Activated CD4-positive, alpha-beta T cell treated with anti-CD3 and anti-CD28 coated beads, Interleukin-2, amount 10 ng/mL, durations not matched to agents 24 days and 14 days (primary cell): ENCODE data around the gene NFIA. TPM values are rescaled to one million over a fixed set of nuclear protein-coding genes. Genes with fewer than 3 reads are reported as not detected.

Experiments used
- DNase-seq: peaks from one replicate; pipeline ENCODE4 v3.0.0; 2022
- H3K27ac Mint-ChIP-seq: one replicate; pipeline ENCODE4 v1.8.0; 2022; ENCODE audit warnings: mild to moderate bottlenecking, mixed read lengths
- H3K27me3 Mint-ChIP-seq: one replicate; pipeline ENCODE4 v1.8.0; 2022; ENCODE audit warnings: mixed read lengths
- H3K36me3 Mint-ChIP-seq: one replicate; pipeline ENCODE4 v1.8.0; 2022; ENCODE audit warnings: low read depth, mild to moderate bottlenecking, mixed read lengths
- H3K4me1 Mint-ChIP-seq: one replicate; pipeline ENCODE4 v1.8.0; 2021; ENCODE audit warnings: mixed read lengths
- H3K4me3 Mint-ChIP-seq: one replicate; pipeline ENCODE4 v1.8.0; 2022; ENCODE audit warnings: mild to moderate bottlenecking, moderate library complexity, mixed read lengths
- H3K9me3 Mint-ChIP-seq: one replicate; pipeline ENCODE4 v1.8.0; 2021; ENCODE audit warnings: mixed read lengths
- intact Hi-C: fragments of 100-400 bp; cut with micrococcal nuclease; formaldehyde crosslinking; loops from one replicate; pipeline ENCODE4 v1.15.1; 2023
- total RNA-seq: library from RNA; stranded (reverse); gene quantifications from 2 replicates; pipeline ENCODE4 v1.2.3, GENCODE V29; 2022

NFIA gene
- total RNA-seq, 1 donor from 2014 or later = 0.63 TPM

DNA sequence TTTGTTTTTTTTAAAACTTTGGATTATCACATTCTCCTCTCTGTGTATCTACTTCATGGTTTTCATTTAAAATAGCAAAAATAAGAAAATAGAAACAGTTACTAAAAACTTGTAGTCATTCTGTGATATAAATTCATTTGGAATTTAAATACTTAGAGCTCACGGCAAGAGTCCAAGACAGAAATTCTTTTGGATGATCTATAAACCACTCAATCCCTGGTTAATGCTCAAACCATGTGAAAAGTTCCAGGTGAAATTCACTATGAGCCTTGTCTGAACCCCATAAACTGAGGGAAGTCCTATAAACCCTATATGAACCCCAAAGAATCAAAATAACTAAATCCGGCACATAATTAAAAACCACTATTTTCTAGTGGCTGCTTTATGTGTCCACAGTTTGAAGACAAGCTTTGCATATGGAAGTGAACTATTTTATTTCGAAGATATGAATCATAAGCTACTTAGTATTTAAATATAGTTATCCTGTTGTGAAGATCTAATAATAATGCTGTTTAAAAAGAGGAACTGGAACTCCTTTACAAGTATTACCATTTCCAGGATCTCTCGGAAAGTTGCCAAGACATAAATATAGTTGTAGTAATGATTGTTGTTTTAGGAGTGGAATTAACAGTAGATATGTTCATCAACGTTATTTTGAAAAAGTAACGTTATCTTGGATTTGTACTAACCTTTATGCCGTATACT, 163.5 kb downstream of the NFIA start:
- Mint-ChIP-seq H3K4me1 (no peaks in the 10 kb centered on the region), H3K4me3 (no peak overlapping the region), H3K9me3 (no peaks in the 10 kb centered on the region), H3K27ac (no peak overlapping the region), H3K27me3 (peaks cover 2% of the 10 kb centered on the region), H3K36me3 (no peaks in the 10 kb centered on the region)
- no peak for DNase-seq
- intact Hi-C loops = no loop called here

DNA sequence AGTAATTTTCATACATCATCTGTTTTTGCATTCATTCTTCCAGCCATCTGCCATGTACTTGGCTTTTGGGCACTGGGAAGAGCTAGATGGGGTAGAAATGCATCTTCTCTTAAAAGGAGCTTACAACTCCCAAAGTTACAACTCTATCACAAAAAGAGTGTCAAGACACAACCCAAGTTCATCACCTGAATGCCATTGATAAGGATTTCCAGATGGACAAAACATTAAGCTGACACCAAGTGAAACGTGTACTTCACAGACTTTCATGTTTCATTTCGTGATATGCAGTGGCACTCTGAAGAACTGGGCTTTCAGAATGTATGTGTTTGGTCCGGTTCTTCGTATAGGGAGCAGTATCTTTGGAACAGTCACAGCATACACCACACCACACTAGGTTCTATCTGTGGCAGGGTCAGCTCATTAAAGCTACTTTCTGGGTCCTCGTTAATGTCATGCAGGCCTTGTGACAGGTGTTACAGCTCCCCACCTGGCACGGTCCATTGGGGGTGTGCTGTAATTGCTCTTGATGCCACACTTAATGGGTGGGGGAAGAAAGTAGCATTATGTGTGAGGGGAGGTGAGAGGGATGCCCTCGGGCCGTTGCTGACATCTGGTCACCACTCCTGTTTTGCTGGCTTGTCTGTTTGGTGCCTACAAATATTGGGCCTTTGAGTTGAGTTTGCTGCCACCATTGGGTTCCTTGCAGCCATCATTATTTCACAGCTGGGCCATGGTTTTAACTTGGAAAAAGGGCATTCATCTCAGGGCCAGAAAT, 164.9 kb downstream of the NFIA start:
- intact Hi-C loops = no loop called here
- no peaks in the 10 kb centered on the region for H3K36me3 Mint-ChIP-seq
- no peak overlapping the region for H3K4me3 Mint-ChIP-seq
- H3K27ac Mint-ChIP-seq = no peak overlapping the region
- no peaks in the 10 kb centered on the region for H3K9me3 Mint-ChIP-seq
- no peaks in the 10 kb centered on the region for H3K4me1 Mint-ChIP-seq
- DNase-seq = no peak
- peaks cover 2% of the 10 kb centered on the region for H3K27me3 Mint-ChIP-seq

DNA sequence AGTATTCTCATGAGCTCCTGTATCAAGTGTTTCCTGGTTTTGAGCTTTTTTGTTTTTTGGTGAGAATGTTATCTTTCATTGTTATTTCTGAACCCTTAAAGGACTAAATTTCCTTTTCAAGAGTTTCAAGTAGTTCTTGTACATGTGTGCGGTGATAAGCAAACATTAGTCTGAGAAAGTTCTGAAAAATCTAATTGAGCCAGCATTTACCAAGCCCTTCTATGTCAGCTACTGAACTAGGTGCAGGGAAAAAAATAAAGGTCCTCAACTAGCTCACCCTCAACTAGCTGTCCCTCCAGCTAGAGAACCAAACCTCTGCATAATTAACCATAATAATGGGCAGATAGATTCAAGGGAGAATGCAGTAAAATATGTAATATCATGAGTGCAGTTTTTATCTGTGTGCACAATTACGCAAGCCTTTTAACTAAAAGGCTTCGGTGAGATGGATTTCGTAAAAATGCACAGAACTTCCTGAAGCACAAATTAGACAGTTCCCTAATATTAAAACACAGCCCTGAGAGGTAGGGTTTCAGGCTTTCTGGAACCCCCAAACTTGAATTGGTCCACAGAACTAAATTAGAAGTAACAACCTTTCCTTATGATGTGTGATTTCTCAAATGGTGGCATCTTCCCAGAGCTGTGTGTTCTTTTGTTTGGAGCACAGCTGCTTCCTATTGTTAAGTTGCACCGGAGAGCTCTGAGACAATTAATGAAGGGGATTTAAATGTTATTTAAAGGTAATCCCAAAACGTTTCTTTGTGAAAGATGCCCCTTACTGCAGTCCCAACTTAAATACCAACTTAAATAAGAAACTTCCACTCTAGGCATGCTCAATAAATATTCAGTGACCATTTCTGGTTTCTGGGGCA, 165.8 kb downstream of the NFIA start:
- no peak for DNase-seq
- intact Hi-C loops = no loop called here
- Mint-ChIP-seq H3K27ac (no peak overlapping the region), H3K36me3 (no peaks in the 10 kb centered on the region), H3K4me3 (no peak overlapping the region), H3K9me3 (no peaks in the 10 kb centered on the region), H3K27me3 (peaks cover 7% of the 10 kb centered on the region), H3K4me1 (no peaks in the 10 kb centered on the region)

DNA sequence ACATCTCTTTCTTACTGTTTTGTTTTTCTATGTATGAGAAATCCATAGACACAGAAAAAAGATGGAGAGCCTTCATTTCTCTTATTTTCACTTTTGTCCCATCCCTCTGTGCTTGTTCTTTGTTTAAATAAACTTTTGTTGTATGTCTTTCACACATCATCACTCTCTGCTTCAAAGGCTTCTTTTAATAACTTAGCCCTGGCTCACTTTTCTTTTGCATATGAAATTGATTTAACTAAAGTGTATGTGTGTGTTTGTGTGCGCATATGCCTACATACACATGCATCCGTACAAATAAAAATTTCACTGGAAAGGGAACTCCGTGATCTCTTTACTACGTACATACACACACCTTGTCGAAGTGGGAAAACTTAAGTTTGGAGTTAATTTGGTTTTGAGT, 168.6 kb downstream of the NFIA start:
- no peak for DNase-seq
- intact Hi-C loops = no loop called here
- Mint-ChIP-seq H3K4me1 (peaks cover 4% of the 10 kb centered on the region), H3K4me3 (no peak overlapping the region), H3K9me3 (no peaks in the 10 kb centered on the region), H3K36me3 (no peaks in the 10 kb centered on the region), H3K27me3 (peaks cover 10% of the 10 kb centered on the region), H3K27ac (no peak overlapping the region)

DNA sequence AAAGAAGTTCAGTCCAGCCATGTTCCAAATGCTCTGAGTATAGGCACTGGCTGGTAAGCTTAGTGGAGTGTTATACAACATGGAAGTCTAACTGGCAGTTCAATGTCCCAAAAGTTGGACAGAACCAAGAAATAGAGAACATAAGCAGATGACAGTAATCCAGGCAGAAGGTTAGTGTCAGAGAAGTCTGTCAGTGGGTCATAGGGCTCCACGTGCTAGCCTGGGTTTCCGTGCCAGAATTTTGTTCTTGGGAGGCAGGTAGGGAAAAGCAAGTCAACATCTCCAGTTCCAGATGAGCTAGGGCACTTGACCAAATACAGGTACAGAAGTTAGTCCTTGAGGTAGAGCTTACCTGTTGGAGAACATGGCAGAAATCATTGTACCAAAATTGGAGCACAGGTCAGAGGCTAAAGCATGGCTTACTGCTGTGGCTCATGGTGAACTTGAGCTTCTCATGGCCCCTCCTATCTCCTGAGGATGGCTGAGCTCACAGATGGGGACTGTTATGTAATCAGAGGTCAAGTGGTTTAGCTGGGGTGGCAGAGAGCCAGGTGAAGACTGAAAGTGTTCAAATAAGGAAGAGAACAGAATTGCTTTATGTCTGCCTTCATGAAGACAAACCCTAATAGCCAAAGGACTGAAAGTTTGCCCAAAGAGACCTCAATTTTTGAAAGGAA, 170.8 kb downstream of the NFIA start:
- Mint-ChIP-seq H3K9me3 (no peaks in the 10 kb centered on the region), H3K27ac (no peak overlapping the region), H3K27me3 (peaks cover 10% of the 10 kb centered on the region), H3K4me3 (no peak overlapping the region), H3K36me3 (no peaks in the 10 kb centered on the region), H3K4me1 (peaks cover 4% of the 10 kb centered on the region)
- DNase-seq = no peak
- intact Hi-C loops = no loop called here

DNA sequence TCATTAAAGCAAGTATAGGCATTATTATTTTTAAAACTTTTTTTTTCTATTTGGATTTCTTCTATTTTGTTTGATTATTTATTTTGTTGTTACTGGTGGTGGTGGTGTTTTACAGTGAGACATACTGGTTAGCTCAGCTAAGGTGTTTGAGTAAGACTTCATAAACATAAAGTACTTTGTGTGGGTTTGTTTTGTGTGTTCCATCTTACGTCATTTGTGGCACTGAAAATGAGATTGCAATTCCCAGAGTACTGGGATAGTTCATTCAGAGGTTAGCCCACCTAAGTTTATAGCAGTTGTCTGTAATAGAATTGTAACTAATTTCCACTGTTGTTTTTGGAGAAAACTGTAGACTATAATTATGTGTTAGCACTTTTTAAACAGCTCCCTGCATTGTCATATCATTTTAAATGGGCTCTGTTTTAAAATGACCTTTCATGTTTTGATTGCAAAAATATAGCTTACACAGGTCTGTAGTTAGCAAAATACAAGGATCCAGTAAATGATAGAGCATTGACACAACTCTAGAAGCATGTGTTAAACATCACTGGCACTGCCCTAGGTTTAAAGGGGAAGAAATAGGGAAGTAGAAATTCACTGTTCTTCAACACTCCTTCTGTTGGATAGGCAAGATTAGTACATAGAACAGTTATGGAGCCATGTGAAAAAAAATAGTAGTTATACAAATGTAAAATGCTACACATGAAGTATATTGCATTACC, 171.7 kb downstream of the NFIA start:
- Mint-ChIP-seq H3K27me3 (peaks cover 8% of the 10 kb centered on the region), H3K9me3 (no peaks in the 10 kb centered on the region), H3K27ac (no peak overlapping the region), H3K36me3 (no peaks in the 10 kb centered on the region), H3K4me3 (no peak overlapping the region), H3K4me1 (peaks cover 4% of the 10 kb centered on the region)
- DNase-seq = no peak
- intact Hi-C loops = no loop called here

DNA sequence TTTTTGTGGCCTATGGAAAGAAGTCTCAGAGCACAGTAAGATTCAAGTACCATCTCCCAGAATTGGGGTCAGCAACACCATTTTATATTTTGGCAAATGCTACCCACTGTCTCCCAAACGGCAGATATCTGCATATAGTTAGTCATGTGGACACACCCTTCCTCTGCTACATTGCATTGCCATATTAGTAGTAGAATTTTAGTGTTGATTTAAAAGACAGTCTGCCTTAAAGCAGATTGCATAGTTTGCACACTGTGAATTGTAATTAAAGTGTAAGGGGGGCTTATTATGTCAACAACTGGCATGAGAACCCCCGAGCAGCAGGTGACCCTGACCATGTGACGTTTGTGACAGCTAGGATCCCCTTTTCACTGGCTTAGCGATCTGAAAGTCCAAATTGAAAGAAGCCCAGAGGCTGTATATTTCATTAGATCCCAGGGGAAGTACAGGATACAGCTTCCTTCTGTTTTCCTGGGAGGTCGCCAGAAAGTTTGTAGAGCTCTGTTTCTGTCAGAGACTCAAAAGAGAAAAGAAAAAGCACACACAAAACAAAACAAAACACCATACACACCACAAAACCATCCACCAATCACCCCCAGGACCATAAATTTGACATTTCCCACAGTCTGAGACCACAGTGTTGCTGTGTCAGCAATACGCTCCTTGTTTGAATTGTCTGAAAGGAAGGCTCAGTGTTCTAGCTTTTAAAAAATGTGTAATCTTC, 172.4 kb downstream of the NFIA start:
- Mint-ChIP-seq H3K4me1 (peaks cover 4% of the 10 kb centered on the region), H3K4me3 (no peak overlapping the region), H3K36me3 (no peaks in the 10 kb centered on the region), H3K27ac (no peak overlapping the region), H3K9me3 (no peaks in the 10 kb centered on the region), H3K27me3 (peaks cover 8% of the 10 kb centered on the region)
- intact Hi-C loops = no loop called here
- no peak for DNase-seq

DNA sequence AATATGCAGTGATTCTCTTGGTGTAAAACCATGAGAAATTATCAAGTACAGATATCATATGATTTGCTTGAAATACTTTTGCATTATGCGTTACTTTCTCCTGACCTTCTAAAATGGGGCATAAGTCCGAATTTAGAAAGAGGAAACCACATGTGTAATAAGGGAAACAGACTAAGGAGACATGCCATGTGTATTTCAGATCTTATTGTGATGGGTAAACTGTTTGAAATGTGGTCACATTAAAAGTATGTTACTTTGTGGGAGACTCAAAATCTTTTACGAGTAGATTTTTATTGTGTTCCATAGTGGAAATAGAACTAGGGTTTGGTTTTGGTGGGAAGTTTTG, 173.0 kb downstream of the NFIA start:
- Mint-ChIP-seq H3K4me3 (no peak overlapping the region), H3K27ac (no peak overlapping the region)

GRCh38 chr1:61259379-61260148, 177.2 kb downstream of the NFIA start:
- no peak overlapping the region for H3K27ac Mint-ChIP-seq
- H3K9me3 Mint-ChIP-seq = no peaks in the 10 kb centered on the region
- H3K4me1 Mint-ChIP-seq = peaks cover 4% of the 10 kb centered on the region
- DNase-seq = no peak
- intact Hi-C loops = no loop called here
- H3K27me3 Mint-ChIP-seq = peaks cover 3% of the 10 kb centered on the region
- no peaks in the 10 kb centered on the region for H3K36me3 Mint-ChIP-seq
- H3K4me3 Mint-ChIP-seq = no peak overlapping the region

More for the DNA sequence above, 173.0 kb downstream of the NFIA start:
- intact Hi-C loops = no loop called here
- no peaks in the 10 kb centered on the region for H3K9me3 Mint-ChIP-seq
- peaks cover 8% of the 10 kb centered on the region for H3K27me3 Mint-ChIP-seq
- no peak for DNase-seq
- H3K36me3 Mint-ChIP-seq = no peaks in the 10 kb centered on the region
- peaks cover 4% of the 10 kb centered on the region for H3K4me1 Mint-ChIP-seq

DNA sequence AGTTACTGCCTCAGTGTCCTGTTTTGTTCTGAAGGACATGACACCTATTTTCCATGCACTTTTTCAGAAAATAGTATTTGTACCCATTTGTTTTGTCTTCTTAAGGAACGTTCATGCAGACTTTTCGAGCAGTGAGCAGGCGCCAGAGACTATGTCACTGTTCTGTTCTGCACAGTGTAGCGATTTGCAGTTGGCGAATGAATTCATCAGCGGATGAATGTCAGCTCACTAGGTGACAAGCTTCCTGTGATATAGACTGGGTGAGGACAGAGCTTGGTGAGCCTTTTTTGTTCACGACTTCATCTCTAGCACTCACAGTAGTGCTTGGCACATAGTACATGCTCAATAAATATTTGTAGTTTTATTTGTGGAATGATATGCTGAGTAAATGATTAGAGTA, 177.8 kb downstream of the NFIA start:
- intact Hi-C loops = no loop called here
- no peak for DNase-seq
- Mint-ChIP-seq H3K4me1 (no peaks in the 10 kb centered on the region), H3K27ac (no peak overlapping the region), H3K36me3 (no peaks in the 10 kb centered on the region), H3K4me3 (no peak overlapping the region), H3K27me3 (peaks cover 3% of the 10 kb centered on the region), H3K9me3 (no peaks in the 10 kb centered on the region)

DNA sequence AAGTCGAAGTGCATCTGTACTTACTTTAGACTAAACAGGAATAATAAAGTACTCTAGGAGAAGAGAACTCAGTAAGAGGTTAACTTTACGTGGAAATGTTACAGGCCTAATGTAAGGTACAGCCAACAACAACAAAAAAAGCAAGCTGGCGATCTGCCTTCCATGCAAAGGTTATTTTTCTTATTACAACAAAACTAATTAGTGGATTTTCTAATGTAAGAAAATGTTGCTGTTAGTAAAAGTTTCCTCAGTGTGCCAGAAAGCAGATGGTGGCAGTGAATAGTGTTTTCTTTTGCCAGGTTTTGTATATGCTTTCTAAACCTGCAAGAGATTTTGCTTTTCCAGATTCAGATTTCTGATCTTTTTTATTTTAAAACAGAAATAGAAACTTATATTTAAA, 179.2 kb downstream of the NFIA start:
- peaks cover 3% of the 10 kb centered on the region for H3K27me3 Mint-ChIP-seq
- H3K4me1 Mint-ChIP-seq = no peaks in the 10 kb centered on the region
- no peaks in the 10 kb centered on the region for H3K9me3 Mint-ChIP-seq
- H3K27ac Mint-ChIP-seq = no peak overlapping the region
- no peak for DNase-seq
- intact Hi-C loops = no loop called here
- H3K4me3 Mint-ChIP-seq = no peak overlapping the region
- no peaks in the 10 kb centered on the region for H3K36me3 Mint-ChIP-seq
